ENCODE results near the gene PAPSS1. TPM values are rescaled to one million over a fixed set of nuclear protein-coding genes. Genes with fewer than 3 reads are reported as not detected.

Gene PAPSS1
- total RNA-seq, 2 donors from 2014 or later: 21.1 to 22.5 TPM

DNA sequence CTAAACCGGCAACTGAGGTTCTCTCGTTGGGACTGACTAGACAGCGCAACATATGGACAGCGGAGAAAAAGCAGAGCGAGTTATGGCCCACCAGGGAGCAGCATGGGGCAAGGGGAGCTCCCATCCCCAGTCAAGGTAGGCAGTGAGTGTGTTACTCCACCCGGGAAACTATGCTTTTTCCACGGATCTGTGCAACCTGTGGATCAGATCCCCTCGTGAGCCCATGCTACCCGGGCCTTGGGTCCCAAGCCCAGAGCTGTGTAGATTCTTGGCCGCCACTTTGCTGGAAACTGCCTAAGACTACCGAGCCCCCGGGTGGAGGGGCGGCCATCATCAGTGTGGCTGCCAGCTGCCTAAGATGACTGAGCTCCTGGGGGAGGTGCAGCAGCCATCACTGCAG is 140.9 kb downstream of the PAPSS1 start:
- TF ChIP-seq, protein P1, sequence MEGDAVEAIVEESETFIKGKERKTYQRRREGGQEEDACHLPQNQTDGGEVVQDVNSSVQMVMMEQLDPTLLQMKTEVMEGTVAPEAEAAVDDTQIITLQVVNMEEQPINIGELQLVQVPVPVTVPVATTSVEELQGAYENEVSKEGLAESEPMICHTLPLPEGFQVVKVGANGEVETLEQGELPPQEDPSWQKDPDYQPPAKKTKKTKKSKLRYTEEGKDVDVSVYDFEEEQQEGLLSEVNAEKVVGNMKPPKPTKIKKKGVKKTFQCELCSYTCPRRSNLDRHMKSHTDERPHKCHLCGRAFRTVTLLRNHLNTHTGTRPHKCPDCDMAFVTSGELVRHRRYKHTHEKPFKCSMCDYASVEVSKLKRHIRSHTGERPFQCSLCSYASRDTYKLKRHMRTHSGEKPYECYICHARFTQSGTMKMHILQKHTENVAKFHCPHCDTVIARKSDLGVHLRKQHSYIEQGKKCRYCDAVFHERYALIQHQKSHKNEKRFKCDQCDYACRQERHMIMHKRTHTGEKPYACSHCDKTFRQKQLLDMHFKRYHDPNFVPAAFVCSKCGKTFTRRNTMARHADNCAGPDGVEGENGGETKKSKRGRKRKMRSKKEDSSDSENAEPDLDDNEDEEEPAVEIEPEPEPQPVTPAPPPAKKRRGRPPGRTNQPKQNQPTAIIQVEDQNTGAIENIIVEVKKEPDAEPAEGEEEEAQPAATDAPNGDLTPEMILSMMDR (IDR thresholded peaks at IDR 0.05): no peak
- intact Hi-C loops (cut with DNase I): no loop called here
- H3K9me3 ChIP-seq: no peaks in the 10 kb centered on the region

DNA sequence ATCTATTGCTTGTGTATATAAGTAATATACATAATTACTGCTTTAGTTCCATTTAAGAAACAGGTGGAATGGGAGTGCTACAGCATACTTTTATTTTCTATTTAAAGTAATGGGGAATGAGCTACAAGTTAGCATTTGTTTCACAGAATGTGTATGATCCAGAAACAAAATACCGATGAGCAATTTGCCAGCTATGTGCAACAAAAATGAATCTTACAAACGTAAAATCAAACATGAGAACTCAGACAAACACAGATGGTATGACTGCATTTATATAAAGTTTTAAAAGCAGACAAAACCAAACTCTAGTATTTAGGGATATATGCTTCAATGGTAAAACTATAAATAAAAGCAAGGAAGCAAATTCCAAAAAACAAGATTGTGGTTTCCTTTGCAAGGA is 141.7 kb downstream of the PAPSS1 start:
- H3K4me3 ChIP-seq: no peak overlapping the region
- H3K27me3 ChIP-seq: no peaks in the 10 kb centered on the region
- H3K27ac ChIP-seq: no peak overlapping the region
- intact Hi-C loops (cut with DNase I): no loop called here
- no peaks in the 10 kb centered on the region for H3K4me1 ChIP-seq
- H3K36me3 ChIP-seq: no peaks in the 10 kb centered on the region
- H3K9me3 ChIP-seq: no peaks in the 10 kb centered on the region
- no peak for DNase-seq
- H3K9ac ChIP-seq (ENCODE audit: low read depth in 2 of 2, low read length in 2 of 2): no peak overlapping the region
- TF ChIP-seq, protein P1 (IDR thresholded peaks at IDR 0.05): no peak

More for the DNA sequence above, 140.9 kb downstream of the PAPSS1 start:
- DNase-seq: no peak
- Histone ChIP-seq H3K27ac (no peak overlapping the region), H3K36me3 (no peaks in the 10 kb centered on the region), H3K27me3 (no peaks in the 10 kb centered on the region), H3K4me1 (no peaks in the 10 kb centered on the region), H3K9ac (ENCODE audit: low read depth in 2 of 2, low read length in 2 of 2) (no peak overlapping the region), H3K4me3 (no peak overlapping the region)

- no peak overlapping the region for H3K9ac ChIP-seq (ENCODE audit: low read depth in 2 of 2, low read length in 2 of 2)
- no peaks in the 10 kb centered on the region for H3K9me3 ChIP-seq
- TF ChIP-seq, protein P1 (IDR thresholded peaks at IDR 0.05): no peak
- H3K36me3 ChIP-seq: no peaks in the 10 kb centered on the region
- no peak overlapping the region for H3K4me3 ChIP-seq
- H3K4me1 ChIP-seq: no peaks in the 10 kb centered on the region
- no peaks in the 10 kb centered on the region for H3K27me3 ChIP-seq
- intact Hi-C loops (cut with DNase I): no loop called here
- H3K27ac ChIP-seq: no peak overlapping the region
- no peak for DNase-seq
Measured at GRCh38 chr4:107577743-107578142, 142.3 kb downstream of the PAPSS1 start.

- intact Hi-C loops (cut with DNase I): no loop called here
- no peak for DNase-seq
- Histone ChIP-seq H3K9me3 (no peaks in the 10 kb centered on the region), H3K9ac (ENCODE audit: low read depth in 2 of 2, low read length in 2 of 2) (no peak overlapping the region), H3K4me3 (no peak overlapping the region), H3K27me3 (no peaks in the 10 kb centered on the region), H3K36me3 (no peaks in the 10 kb centered on the region), H3K27ac (no peak overlapping the region), H3K4me1 (no peaks in the 10 kb centered on the region)
- TF ChIP-seq, protein P1 (IDR thresholded peaks at IDR 0.05): no peak
Measured at GRCh38 chr4:107575243-107575642, 144.8 kb downstream of the PAPSS1 start.

- H3K27ac ChIP-seq: no peak overlapping the region
- no peak overlapping the region for H3K9ac ChIP-seq (ENCODE audit: low read depth in 2 of 2, low read length in 2 of 2)
- intact Hi-C loops (cut with DNase I): no loop called here
- H3K36me3 ChIP-seq: no peaks in the 10 kb centered on the region
- no peaks in the 10 kb centered on the region for H3K4me1 ChIP-seq
- TF ChIP-seq, protein P1 (IDR thresholded peaks at IDR 0.05): no peak
- H3K4me3 ChIP-seq: no peak overlapping the region
- no peaks in the 10 kb centered on the region for H3K9me3 ChIP-seq
- H3K27me3 ChIP-seq: no peaks in the 10 kb centered on the region
- no peak for DNase-seq
Measured at GRCh38 chr4:107572281-107572680, 147.8 kb downstream of the PAPSS1 start.

DNA sequence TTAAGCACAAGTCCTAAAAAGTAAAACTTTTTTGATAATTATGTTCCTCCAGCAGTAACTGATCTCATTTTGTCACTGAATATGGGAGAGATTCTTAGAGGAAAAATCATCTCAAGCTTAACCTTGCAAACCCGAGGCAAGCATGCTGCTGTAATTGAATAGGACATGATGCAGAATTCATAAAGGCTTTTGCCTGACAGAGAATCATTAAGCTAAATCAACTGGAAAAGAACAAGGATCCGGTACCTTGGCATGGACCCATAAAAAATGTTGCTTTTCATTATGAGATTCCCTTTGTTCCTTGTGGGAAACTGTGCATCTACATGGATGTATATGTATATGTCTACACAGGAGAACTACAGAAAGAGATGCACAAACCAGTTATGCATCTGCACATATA is 149.1 kb downstream of the PAPSS1 start:
- H3K9me3 ChIP-seq: no peaks in the 10 kb centered on the region
- no peak overlapping the region for H3K4me3 ChIP-seq
- H3K27me3 ChIP-seq: no peaks in the 10 kb centered on the region
- H3K9ac ChIP-seq (ENCODE audit: low read depth in 2 of 2, low read length in 2 of 2): no peak overlapping the region
- TF ChIP-seq, protein P1 (IDR thresholded peaks at IDR 0.05): no peak
- DNase-seq: no peak
- H3K36me3 ChIP-seq: no peaks in the 10 kb centered on the region
- no peaks in the 10 kb centered on the region for H3K4me1 ChIP-seq
- no peak overlapping the region for H3K27ac ChIP-seq
- intact Hi-C loops (cut with DNase I): no loop called here
